Measurements from ENCODE around the gene FBXO4.

DNA sequence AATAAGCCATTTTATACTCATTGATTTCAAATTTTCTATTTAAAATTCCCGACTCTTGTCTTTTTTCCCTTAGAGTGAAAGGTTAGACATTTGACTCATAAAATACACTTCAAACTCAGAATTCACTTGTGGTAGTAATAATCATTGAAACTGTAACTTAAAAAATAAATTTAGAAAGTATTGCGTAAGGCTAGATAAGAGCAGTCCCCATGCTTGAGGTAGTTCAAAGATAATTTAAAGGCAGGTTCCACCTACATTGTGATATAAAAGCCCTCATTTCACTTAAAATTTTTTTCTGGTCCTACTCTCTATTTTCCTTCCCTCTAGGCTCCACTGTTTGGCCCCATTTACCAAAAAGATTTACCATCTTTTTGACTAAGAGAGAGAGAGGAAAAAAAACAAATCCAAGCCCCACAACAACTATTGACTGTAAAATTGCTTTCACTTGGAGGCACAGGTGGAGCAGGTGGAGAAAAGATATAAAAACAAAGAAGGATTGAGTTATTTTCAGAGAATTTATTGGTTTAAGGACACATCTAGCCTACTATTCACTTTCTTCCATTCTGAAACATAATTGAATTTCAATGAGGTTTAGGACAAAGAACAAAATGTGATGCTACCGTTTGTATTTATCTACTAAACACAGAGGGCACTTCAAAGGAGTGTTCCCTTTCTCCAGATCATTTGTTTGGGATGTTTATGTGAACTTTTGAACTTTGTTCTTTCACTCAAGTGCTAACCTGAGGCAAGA lies 61.0 kb downstream of the FBXO4 start:
- TF ChIP-seq EZH2 (IDR thresholded peaks at IDR 0.05; ENCODE audit: borderline replicate concordance): no peak
- TF ChIP-seq, protein P1, sequence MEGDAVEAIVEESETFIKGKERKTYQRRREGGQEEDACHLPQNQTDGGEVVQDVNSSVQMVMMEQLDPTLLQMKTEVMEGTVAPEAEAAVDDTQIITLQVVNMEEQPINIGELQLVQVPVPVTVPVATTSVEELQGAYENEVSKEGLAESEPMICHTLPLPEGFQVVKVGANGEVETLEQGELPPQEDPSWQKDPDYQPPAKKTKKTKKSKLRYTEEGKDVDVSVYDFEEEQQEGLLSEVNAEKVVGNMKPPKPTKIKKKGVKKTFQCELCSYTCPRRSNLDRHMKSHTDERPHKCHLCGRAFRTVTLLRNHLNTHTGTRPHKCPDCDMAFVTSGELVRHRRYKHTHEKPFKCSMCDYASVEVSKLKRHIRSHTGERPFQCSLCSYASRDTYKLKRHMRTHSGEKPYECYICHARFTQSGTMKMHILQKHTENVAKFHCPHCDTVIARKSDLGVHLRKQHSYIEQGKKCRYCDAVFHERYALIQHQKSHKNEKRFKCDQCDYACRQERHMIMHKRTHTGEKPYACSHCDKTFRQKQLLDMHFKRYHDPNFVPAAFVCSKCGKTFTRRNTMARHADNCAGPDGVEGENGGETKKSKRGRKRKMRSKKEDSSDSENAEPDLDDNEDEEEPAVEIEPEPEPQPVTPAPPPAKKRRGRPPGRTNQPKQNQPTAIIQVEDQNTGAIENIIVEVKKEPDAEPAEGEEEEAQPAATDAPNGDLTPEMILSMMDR (IDR thresholded peaks at IDR 0.05; ENCODE audit: poor library complexity): no peak
